ENCODE results near the gene TLCD5.

TLCD5 gene

DNA sequence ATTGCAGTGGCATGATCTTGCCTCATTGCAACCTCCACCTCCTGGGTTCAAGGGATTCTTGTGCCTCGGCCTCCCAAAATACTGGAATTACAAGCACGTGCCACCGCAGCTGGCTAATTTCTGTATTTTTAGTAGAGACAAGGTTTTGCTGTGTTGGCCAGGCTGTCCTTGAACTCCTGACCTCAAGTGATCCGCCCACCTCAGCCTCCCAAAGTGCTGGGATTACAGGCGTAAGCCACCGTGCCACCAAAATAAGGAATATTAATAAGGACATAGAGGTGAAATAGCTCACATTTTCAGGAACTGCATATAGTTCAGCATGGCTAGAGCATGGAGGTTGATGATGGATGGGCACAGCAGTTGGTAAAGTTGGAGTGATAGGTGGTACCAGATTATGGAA, 32.5 kb downstream of the TLCD5 start:
- POLR2A ChIA-PET = no interaction called here
- TF ChIP-seq, protein P1, sequence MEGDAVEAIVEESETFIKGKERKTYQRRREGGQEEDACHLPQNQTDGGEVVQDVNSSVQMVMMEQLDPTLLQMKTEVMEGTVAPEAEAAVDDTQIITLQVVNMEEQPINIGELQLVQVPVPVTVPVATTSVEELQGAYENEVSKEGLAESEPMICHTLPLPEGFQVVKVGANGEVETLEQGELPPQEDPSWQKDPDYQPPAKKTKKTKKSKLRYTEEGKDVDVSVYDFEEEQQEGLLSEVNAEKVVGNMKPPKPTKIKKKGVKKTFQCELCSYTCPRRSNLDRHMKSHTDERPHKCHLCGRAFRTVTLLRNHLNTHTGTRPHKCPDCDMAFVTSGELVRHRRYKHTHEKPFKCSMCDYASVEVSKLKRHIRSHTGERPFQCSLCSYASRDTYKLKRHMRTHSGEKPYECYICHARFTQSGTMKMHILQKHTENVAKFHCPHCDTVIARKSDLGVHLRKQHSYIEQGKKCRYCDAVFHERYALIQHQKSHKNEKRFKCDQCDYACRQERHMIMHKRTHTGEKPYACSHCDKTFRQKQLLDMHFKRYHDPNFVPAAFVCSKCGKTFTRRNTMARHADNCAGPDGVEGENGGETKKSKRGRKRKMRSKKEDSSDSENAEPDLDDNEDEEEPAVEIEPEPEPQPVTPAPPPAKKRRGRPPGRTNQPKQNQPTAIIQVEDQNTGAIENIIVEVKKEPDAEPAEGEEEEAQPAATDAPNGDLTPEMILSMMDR (IDR thresholded peaks at IDR 0.05; ENCODE audit: control extremely low read depth, extremely low read depth, low read depth, missing control alignments) = no peak
- CTCF ChIA-PET = no interaction called here

DNA sequence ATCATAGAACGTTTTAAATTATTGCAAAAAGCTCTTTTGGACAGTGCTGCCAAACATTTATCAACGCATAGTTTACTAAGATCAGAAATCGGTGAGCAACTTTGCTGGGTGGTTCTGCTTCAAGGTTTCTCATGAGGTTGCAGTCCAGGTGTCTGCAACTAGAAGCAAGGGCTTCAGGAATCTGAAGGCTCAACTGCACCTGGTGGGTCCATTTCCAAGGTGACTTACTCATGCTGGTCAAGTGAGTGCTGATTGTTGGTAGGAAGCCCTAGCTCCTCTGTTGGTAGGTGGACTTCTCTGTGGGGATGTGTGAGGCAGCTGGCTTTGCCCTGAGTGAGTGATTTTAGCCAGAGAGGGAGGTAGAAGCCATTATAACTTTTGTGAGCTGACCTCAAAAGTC, 33.6 kb downstream of the TLCD5 start:
- POLR2A ChIA-PET = interaction anchor here (0.6 kb wide), 1 partner anchor 502 kb away, joined by 4 read pairs; no protein-coding TSS in a partner anchor
- CTCF ChIA-PET = interaction anchor here (1.3 to 1.7 kb wide), 3 partner anchors 9 to 14 kb away, joined by 3 to 5 read pairs (median 3); no protein-coding TSS in a partner anchor
- no peak for DNase-seq (ENCODE audit: extremely low spot score)
- TF ChIP-seq, protein P1 (IDR thresholded peaks at IDR 0.05; ENCODE audit: control extremely low read depth, extremely low read depth, low read depth, missing control alignments) = no peak

More for the DNA sequence above, 32.5 kb downstream of the TLCD5 start:
- no peak for DNase-seq (ENCODE audit: extremely low spot score)

DNA sequence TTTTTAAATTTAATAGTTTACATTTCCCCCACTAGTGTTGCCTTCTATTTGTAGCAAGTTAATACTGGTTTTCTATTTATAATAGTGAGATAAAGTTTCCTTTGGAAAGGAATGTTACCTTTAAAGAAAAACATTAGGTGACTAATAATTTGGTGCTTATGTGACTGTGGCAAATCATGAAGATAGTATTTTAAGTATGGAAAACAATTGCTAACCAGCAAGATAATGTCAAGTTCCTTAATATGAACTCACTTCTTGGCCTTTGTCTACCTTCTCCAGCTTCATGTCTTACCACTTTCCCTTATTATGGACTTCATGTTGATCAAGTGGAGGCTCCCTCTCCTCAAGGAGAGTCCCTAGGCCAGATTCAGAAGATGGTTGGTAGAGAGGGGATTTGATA, 38.3 kb downstream of the TLCD5 start:
- POLR2A ChIA-PET = no interaction called here
- TF ChIP-seq, protein P1 (IDR thresholded peaks at IDR 0.05; ENCODE audit: control extremely low read depth, extremely low read depth, low read depth, missing control alignments) = no peak
- CTCF ChIA-PET = interaction anchor here (0.8 to 2.1 kb wide), 2 partner anchors 28 to 59 kb away, joined by 3 to 5 read pairs; no protein-coding TSS in a partner anchor
- no peak for DNase-seq (ENCODE audit: extremely low spot score)

DNA sequence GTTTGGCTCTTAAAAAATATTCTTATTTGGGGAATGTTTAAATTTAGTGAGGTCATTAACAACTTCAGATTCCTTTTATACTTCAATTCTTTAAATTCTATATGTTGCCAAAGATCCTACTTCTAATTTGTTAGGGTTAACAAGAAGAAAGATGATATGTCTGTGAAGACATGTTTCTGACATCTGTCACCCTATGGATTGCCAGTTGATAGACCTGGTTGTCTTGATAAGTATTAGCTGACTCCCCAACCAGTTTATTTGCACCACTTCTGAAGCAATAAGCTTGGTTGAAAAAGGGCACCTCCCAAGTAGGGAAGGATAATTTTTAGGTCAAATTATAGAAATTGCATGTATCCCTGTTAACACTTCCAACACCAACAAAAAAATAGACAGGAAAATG, 40.4 kb downstream of the TLCD5 start:
- POLR2A ChIA-PET = no interaction called here
- CTCF ChIA-PET = interaction anchor here (1.0 to 1.1 kb wide), 2 partner anchors 16 to 30 kb away, joined by 3 read pairs; no protein-coding TSS in a partner anchor
- DNase-seq (ENCODE audit: extremely low spot score) = no peak
- TF ChIP-seq, protein P1 (IDR thresholded peaks at IDR 0.05; ENCODE audit: control extremely low read depth, extremely low read depth, low read depth, missing control alignments) = no peak

DNA sequence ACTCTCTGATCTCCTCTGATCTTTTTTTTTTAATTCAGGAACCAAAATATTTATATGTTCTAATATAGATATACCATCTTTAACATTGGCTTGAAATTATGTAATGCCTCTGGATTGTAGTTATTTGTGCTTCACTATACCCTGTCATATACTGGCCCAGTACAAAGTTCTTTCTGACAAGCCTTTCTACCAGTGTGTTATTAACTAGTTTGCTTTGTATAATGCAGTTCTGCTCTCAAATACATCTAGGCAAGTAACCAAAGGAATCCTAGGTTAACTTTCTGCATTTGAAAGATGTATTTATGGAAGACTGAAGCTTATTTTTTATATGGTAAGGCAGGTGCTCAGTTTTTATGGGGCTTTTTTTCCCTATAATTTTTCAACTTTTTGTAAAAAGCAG, 47.2 kb downstream of the TLCD5 start:
- CTCF ChIA-PET = interaction anchor here (1.1 to 1.7 kb wide), 5 partner anchors 10 to 38 kb away, joined by 3 to 5 read pairs (median 4); no protein-coding TSS in a partner anchor
- no peak for DNase-seq (ENCODE audit: extremely low spot score)

DNA sequence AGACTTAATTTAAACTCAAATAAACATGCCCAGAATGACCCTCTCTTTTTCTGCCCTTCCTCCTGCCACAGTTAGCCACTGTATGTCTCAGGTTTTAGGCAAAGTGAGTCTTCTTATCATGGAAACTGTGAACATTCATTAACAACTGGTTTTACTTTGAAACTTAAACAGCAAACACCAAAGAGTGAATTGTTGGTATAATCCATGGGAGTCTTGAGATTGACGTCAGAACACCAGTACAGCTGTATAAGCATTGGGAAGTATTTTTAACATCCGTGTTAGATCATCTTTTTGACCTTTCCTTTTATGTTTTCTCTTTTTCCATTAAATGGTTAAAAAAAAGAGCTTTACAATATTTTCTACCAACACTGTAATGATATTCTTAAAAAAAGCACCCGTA, 50.0 kb downstream of the TLCD5 start:
- TF ChIP-seq, protein P1 (IDR thresholded peaks at IDR 0.05; ENCODE audit: control extremely low read depth, extremely low read depth, low read depth, missing control alignments) = no peak
- DNase-seq (ENCODE audit: extremely low spot score) = no peak
- POLR2A ChIA-PET = no interaction called here
- CTCF ChIA-PET = interaction anchor here (1.0 to 1.6 kb wide), 3 partner anchors 9 to 26 kb away, joined by 3 to 4 read pairs (median 3); no protein-coding TSS in a partner anchor

More for the DNA sequence above, 47.2 kb downstream of the TLCD5 start:
- POLR2A ChIA-PET = no interaction called here
- TF ChIP-seq, protein P1 (IDR thresholded peaks at IDR 0.05; ENCODE audit: control extremely low read depth, extremely low read depth, low read depth, missing control alignments) = no peak

Data from GM10248 (cell line).